CD4-positive, alpha-beta T cell treated with Interleukin-4 for 4 hours (primary cell): ENCODE data around the gene RELN.
"Not testable (repeated sequence)": the region's sequence is repeated elsewhere in the genome, so short reads cannot be mapped to it uniquely, and the experiment has no call there.

Source experiments
- DNase-seq: peaks from one replicate; pipeline ENCODE4 v3.0.0-alpha.2; 2020

The RELN gene

DNA sequence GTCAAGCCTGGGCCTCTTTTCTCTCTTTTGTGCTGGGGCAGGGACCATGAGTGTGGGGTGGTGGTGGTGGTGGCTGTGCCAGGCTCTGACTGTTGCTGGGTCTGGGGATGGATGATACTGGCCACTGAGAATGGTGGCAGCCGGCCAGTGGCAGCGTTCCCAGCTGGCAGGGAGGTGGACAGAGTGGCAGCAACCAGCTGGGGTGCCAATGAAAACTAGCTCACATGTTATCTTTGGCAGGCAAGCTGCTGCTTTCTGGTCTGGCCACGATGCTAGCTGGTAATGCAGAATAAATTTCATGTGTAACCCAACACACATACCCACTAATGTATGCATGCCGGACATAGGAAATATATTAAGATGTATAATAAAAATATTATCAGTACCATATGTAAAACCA, 448.4 kb downstream of the RELN start:
- no peak for DNase-seq

DNA sequence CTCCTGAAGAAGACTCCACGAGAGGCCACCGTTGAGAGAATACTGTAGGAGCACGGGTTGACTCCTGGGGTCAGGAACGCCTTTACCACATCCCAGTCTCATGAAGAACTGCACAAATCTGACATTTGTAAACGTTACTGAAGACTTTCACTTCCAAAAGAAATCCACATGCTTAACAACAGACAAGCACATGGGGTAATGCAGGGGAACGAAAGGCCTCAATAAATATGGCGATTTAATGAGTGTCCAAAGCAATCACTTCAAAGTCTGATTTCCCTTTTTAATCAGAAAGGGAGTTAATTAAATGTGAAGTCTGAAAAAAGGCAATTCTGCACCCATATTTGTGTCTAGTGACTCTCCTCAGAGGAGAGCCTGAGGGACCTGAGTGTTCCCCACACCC, 449.1 kb downstream of the RELN start:
- DNase-seq = no peak

DNA sequence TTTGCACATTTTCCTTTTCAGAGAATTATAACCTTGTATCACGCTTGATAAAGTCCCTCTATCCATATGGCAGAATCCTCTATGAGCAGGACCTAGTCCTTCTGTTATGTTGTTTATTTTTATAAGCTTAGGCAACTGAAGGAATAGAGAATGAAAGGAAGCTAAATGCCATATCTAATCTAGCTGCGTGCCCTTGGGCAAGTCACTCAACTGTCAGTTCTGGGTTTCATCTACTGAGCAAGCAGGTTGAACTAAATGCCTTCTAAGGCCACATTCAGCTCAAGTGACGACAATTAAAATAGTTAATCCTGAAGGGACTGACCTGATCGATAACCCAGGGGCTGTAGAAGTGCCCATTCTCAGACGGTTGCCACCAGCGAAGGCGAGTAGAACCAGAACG, 449.6 kb downstream of the RELN start:
- no peak for DNase-seq

DNA sequence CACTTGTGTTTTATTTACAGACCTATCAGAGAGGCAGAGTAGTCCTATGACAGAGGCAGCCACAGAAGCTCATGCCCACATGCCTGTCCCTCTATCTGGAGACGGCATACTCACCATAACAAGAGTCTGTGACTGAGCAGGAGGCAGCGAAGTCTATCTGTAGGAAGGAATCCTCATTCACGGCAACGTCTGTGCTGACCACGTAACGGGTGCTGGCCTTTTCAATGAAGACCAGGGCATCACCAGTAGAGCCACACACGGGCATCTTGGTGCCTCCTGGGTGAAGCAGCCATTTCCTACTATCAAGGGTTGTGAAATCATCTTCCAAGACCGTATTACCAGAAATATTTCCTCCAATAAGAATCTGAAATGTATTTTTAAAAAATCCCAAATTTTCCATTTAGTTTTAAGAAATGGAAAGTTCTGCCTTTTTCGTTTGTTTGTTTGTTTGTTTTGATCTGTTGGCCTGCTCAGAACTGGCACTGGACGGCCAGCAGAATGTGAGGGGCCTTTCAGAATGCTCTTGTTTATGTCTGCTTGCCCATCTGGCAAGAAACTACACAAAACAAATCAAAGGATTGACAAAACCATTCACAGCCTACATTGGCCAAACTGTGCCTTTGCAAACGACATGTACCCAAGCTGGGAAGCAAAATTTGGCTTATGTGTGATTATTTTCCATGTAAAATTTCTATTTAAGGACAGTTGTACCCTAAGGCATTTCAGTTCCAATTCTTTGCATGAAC, 450.3 kb downstream of the RELN start:
- no peak for DNase-seq

DNA sequence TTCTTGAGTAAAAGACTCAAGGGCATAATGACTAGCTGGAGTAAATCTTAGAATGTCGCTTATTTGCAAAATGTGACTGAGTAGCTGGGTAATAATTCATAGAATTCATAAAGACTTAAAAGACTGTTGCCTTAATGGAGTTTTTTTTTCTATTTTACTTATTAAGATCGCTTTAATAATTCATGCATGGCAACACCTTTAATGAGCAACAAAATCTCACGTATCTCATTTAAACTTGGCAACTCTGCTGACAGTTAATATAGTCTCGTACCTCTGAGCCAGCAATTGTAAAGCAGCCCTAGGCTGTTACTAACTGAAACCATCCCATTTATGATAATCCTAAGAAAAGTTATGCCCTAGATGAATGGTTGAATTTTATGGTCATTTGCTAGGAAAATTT, 455.7 kb downstream of the RELN start:
- DNase-seq = no peak

DNA sequence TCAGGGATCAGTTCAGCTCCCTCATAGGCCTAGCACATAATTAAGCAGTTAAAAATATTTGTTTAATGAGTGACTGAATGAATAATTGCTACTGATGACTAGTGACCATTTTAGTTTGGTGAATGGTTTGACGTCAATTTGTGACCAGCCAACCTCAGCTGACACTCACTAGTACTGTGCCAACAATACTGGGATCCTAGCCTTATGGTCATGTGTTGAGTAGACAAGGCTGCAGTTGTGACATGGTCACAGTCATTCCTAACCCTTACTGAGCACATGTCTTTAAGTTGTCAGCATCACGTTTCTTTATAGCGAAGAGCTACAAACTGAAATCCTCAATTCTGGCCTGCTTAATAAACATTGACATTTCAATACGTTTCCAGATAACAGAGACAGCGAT, 456.5 kb downstream of the RELN start:
- DNase-seq = no peak

DNA sequence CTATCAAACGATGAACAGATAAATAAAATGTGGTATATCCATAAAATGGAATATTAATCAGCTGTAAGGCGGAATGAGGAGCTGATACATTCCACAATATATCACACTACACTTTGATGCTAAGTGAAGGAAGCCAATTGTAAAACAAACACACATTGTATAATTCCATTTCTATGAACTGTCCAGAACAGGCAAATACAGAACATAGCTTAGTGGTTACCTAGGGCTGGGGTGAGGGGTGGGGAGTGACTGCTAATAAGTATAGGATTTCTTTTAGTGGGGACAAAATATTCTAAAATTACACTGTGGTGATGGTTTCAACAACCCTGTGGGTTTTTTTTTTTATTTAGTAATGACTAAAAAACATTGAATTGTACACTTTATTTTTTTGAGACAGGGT, 461.3 kb downstream of the RELN start:
- no peak for DNase-seq

DNA sequence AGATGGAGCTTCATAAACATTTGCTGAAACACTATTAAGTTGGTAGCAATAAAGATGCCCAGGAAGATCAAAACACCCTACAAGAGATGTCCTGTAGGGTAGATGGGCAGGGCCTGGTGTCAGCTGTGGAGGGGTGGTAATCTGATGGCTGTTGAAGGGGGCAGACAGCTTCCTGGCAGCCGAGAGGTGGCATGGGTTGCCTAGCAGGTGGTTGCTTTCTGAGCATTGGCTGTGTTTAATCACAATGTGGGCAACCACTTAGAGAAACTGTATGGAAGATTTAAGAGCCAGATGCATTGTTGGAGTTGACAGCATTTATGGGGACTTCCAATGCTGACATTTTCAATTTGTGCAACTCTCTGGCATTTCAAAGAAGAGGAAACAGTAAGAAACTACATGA, 463.5 kb downstream of the RELN start:
- DNase-seq = no peak

DNA sequence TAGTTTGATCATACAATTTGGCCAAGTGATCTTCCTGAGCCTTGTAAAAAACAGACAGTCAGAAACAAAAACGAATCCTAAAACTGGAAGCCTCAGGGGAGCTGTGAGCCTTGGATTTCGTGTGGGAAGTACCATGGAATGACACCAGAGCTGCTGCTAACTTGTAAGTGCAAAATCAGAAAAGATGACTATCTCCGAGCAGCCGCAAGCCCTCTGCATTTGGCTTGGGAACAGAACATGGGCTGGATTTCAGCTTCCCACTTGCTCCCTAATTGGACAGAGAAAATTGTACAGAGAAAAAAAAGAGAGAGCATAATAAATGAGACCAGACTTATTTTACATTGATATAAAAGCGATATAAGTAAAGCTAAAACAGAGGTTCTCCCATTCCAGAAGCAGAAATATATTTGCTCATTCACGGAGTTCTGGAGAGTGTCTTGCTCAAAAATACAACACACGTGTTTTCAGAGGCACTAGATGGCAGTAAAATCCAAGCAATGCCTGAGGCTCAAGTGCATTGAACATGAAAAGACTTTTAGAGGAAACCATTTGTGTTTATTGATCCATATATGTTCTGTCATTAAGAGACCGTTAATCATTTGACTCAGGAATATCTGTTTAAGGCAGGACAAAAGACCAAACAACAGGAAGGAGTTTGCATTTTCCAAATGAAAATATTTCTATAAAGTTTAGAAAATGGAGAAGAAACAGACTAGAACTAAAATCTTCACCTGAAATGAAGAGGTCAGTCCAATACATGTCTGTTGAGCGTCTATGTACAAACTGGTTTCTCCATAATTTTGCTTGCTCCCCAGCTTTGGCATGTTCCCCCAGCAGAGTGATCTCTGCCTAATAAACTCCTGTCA, 465.2 kb downstream of the RELN start:
- no peak for DNase-seq

DNA sequence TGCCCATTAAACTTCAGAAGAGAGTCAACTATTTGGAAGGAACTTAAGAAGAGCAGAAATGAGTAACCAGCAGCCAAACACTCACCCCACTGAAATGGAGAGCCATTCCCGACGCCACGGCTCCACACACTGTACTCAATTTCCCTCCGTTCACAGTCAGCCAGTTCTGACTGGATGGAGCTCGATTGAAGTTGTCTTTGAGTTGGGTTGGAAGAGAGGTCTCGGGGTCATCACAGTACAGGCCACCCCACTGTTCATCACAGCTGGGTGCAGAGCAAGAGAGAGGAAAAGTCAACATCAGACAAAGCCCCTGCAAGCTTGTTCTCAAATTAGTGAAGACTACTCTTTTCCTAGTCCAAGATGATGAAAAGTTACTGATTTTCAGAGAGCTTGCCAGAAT, 467.5 kb downstream of the RELN start:
- no peak for DNase-seq

DNA sequence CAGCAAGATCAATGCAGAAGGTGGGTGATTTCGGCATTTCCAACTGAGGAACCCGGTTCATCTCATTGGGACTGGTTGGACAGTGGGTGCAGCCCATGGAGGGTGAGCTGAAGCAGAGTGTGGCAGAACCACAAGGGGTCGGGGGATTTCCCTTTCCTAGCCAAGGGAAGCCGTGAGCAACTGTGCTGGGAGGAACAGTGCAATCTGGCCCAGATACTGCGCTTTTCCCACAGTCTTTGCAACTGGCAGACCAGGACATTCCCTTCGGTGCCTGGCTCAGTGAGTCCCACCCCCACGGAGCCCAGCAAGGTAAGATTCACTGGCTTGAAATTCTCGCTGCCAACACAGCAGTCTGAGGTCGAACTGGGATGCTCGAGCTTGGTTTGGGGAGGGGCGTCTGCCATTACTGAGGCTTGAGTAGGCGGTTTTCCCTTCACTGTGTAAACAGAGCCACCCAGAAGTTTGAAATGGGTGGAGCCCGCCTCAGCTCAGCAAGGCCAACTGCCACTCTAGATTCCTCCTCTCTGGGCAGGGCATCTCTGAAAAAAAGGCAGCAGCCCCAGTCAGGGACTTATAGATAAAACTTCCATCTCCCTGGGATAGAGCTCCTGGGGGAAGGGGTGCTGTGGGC, 484.8 kb downstream of the RELN start:
- DNase-seq = no peak

DNA sequence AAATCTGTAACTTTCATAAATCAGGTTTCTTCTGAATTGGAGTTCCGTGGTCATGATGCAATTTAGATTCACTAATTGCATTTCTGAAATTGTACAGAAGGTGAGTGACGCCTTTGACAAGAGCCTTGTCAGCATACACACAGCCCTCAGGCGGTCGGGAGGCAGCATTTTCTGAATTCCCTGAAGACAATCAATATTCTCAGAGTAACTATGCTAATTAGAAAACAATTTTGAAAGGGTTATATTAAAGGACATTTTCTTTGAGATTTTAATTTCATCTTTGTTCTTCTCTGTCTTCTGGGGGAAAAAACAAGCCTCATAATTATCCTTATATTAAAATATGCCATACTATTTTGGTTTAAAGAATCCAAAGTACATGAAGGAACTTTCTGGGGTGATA, 488.3 kb downstream of the RELN start:
- DNase-seq = no peak

DNA sequence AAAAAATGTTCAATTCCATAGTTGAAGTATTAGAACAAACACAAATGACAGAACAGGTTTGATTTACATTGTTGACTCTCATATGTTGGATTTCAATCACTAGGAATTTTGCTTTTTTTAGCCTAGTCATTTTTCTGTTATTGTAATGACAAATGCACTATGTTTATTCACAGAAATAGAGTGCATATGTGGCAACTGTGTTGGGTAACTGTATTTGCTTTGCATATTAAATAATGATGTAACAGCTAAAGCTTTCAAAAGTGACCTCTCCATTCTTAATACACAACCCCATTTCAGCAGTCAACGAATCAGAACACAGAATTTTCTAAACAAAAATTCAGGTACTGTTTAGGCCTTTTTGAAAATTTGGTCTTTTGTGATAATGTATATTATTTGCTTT, 489.5 kb downstream of the RELN start:
- no peak for DNase-seq

DNA sequence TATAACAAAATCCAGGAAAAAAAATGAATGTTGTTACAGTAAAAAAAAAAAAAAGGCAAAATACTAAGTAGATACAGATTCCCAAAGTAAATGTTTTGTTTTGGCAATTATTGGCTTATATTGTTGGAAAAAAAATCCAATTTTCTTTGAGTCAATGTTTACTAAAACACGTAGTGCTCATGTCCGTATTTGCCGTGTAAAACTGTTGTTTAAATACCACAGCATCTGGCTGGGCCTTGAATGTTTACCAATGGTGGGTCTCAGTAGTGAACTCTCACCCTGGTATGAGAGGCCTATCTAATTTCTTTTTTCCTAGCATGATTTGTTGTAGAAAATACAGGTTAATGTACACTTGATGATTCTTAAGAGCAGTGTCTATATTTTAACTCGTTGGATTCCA, 502.0 kb downstream of the RELN start:
- no peak for DNase-seq

DNA sequence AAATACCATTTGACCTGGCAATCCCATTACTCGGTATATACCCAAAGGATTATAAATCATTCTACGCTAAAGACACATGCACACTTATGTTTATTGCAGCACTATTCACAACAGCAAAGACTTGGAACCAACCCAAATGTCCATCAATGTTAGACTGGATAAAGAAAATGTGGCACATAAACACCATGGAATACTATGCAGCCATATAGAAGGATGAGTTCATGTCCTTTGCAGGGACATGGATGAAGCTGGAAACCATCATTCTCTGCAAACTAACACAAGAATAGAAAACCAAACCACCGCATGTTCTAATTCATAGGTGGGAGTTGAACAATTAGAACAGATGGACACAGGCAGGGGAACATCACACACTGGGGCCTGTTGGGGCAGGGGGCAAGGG, 502.6 kb downstream of the RELN start:
- DNase-seq = not testable (repeated sequence)

DNA sequence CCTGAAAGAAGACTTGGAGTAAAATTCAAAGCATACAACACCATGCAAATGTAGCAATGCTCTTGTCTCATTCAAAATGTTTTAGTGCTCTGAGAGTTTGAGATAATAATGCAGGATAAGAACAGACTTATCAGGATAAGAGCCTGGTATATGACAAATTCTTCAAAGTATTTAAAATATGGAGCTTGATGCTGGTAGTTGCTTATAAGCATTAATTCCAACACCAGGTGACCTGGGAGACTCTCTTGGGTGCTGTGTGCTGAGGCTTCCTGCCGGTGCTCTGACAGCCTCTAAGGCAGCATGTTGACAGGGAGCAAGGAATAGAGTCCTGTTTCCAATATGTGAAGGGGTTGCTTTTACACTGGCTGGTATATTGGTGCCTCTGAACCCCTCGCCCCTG, 508.7 kb downstream of the RELN start:
- DNase-seq = no peak

DNA sequence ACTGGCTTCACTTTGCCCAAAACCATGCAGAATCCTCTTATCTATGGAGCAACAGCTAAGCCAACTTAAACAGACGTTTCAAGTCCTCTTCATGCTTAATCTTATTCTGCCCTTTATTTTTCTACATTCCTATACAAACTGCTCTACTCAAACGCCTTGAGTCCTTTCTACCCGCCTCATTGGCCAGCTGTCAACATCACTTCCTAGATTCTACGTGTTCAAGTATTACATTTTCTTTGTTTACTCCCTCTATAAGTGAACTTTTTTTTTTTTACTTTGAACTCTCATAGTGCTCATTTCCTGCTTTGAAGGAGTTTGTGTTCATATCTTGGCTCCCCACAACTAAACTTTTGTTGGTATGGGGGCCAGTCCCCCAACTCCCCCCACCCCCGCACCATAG, 514.5 kb downstream of the RELN start:
- DNase-seq = no peak

DNA sequence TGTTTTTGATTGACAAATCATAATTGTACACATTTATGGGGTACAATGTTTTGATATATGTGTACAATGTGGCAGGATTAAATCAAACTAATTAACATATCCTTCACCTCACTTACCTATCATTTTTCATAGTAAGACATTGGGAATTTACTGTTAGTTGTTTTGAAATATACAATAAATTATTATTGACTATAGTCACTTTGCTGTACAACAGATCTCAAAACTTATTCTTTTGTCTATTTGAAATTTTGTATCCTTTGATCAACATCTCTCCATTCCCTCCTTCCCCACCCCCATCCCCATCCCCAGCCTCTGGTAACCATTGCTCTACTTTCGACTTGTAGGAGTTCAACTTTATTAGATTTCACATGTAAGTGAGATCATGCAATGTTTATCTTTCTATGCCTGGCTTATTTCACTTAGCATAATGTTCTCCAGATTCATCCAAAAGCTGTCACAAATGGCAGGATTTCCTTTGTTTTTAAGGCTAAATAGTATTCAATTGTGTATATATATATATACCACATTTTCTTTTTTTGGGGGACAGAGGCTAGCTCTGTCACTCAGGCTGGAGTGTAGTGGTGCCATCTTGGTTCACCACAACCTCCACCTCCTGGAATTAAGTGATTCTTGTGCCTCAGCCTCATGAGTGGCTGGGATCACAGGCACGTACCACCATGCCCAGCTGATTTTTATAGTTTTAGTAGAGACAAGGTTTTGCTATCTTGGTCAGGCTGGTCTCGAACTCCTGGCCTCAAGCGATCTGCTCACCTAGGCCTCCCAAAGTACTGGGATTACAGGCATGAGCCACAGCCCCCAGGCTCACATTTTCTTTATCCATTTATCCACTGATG, 520.1 kb downstream of the RELN start:
- no peak for DNase-seq

DNA sequence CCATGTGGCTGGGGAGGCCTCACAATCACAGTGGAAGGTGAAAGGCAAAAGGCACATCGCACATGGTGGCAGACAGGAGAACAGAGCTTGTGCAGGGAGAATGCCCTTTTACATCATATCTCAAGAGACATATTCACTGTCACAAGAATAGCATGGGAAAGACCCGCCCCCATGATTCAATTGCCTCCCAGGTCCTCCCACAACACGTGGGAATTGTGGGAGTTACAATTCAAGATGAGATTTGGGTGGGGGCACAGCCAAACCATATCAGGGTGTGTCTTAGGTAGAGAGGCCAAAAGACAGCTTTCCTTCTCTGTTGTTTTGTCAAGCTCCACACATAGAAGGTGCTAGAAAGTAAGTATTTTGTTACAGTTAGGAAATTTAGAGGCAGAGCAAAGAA, 522.6 kb downstream of the RELN start:
- DNase-seq = no peak

DNA sequence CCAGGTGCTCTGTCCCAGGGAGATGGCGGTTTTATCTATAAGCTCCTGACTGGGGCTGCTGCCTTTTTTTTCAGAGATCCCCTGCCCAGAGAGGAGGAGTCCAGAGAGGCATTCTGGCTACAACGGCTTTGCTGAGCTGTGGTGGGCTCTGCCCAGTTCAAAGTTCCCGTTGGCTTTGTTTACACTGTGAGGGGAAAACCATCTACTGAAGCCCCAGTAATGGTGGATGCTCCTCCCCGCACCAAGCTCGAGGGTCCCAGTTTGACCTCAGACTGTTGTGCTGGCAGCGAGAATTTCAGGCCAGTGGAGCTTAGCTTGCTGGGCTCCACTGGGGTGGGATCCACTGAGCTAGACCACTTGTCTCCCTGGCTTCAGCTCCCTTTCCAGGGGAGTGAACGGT, 527.1 kb downstream of the RELN start:
- no peak for DNase-seq

DNA sequence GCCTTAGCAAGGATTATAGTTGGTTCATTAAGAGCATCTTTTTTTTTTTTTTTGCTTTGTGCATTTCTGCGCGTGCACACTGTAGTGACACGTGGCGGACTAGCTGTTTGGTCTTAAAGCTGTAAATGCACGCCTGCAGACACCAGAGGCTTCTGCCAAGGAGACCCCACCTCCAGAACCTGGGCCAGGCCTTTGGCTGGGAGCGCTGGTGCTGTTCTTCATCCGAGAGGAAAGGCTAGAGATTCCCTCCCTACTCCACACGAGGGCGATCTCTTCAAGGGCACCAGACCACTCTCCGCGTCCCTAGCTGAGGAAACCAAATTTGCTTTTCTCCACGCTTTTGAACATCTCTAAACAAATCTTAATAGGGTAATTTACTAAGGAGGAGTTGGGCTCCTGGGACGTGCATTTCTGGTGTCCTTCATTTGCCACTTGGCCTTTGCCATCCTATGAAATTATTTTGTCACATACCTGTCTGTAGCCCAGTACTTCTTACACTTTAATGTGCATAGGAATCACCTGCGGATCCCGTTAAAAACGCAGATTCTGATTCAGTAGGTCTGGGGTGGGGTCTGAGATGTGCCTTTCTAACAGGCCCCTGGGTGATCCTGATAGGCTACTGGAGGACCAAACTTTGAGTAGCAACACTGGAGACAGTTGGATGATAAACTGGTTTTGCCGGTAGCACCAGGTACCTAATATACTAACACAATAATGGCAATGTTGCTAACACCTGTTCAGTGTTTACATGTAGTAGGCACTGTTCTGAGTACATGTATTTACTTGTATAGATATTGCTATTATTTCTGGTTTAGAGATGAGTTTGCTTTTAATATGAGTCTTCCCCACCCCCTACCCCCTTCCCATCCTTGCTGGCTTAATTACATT, 542.1 kb downstream of the RELN start:
- peak; percentile 6 for DNase-seq

DNA sequence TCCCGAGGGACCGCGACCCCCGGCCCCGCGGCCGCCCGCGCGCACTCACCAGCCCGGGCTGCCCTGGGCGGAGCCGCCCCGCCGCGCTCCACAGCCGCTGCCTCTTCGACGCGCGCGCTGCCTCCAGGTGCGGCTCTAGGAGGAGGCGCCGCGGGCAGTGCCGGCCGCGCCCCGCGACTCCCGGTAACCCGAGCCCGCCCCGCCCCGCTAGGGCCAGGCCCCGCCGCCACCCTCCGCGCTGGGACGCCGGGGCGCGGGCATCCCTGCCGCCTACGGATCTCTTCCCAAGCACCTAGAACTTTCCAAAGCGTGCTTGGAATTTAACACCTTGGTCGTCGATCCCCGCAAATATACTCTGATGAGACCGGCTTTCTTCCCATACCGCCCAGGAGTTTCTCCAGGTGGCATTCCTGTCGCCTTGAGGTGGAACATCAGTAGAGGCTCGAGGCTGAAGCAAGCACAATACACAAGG, 543.4 kb downstream of the RELN start, which contains the start of gene SLC26A5:
Gene SLC26A5, minus strand, starts transcription at position 159 of the 472 bp plus-strand sequence. CDS start 24,693 bp downstream, outside the sequence.
- DNase-seq = no peak
